Osteocyte (in vitro differentiated cells): ENCODE results near the gene CBL. TPM values are rescaled to one million over a fixed set of nuclear protein-coding genes. Genes with fewer than 3 reads are reported as not detected.

Experiments used
- DNase-seq: peaks from one replicate; pipeline ENCODE4 v3.0.0; 2021; ENCODE audit warnings: mixed read lengths; ENCODE audit not compliant: unreplicated experiment; ENCODE audit errors: extremely low spot score
- H3K27ac Mint-ChIP-seq: one replicate; pipeline ENCODE4 v1.8.0; 2021; ENCODE audit warnings: mild to moderate bottlenecking, mixed read lengths; ENCODE audit not compliant: unreplicated experiment
- H3K27me3 Mint-ChIP-seq: one replicate; pipeline ENCODE4 v1.8.0; 2021; ENCODE audit warnings: mixed read lengths; ENCODE audit not compliant: unreplicated experiment
- H3K36me3 Mint-ChIP-seq: one replicate; pipeline ENCODE4 v1.8.0; 2021; ENCODE audit warnings: mixed read lengths; ENCODE audit not compliant: unreplicated experiment
- H3K4me1 Mint-ChIP-seq: one replicate; pipeline ENCODE4 v1.8.0; 2021; ENCODE audit warnings: mixed read lengths; ENCODE audit not compliant: unreplicated experiment
- H3K4me3 Mint-ChIP-seq: one replicate; pipeline ENCODE4 v1.8.0; 2021; ENCODE audit warnings: mild to moderate bottlenecking, moderate library complexity, mixed read lengths; ENCODE audit not compliant: unreplicated experiment
- H3K9me3 Mint-ChIP-seq: one replicate; pipeline ENCODE4 v1.8.0; 2021; ENCODE audit warnings: mixed read lengths; ENCODE audit not compliant: unreplicated experiment
- CTCF ChIP-seq: fragments of 200-600 bp; sonication (generic); IDR thresholded peaks from 2 replicates; pipeline ENCODE4 v1.5.0; 2021; ENCODE audit warnings: antibody characterized with exemption, mild to moderate bottlenecking, moderate library complexity
- total RNA-seq: library from RNA; stranded (reverse); gene quantifications from 2 replicates; pipeline ENCODE4 v1.2.1, GENCODE V29; 2021

CBL gene
- total RNA-seq, 1 donor from 2014 or later: 20.8 TPM

GRCh38 chr11:119266063-119266462 lies 59.9 kb downstream of the CBL start:
- Mint-ChIP-seq H3K36me3 (no peaks in the 10 kb centered on the region), H3K4me3 (no peak overlapping the region), H3K27ac (no peak overlapping the region), H3K9me3 (no peaks in the 10 kb centered on the region), H3K27me3 (no peaks in the 10 kb centered on the region), H3K4me1 (no peaks in the 10 kb centered on the region)
- DNase-seq: no peak
- no peak for TF ChIP-seq CTCF

- TF ChIP-seq CTCF: no peak
- DNase-seq: no peak
- Mint-ChIP-seq H3K4me1 (no peaks in the 10 kb centered on the region), H3K36me3 (no peaks in the 10 kb centered on the region), H3K27ac (no peak overlapping the region), H3K9me3 (no peaks in the 10 kb centered on the region), H3K4me3 (no peak overlapping the region), H3K27me3 (no peaks in the 10 kb centered on the region)
Observed at GRCh38 chr11:119266517-119267255, 60.5 kb downstream of the CBL start.

- H3K4me3 Mint-ChIP-seq: no peak overlapping the region
- no peaks in the 10 kb centered on the region for H3K9me3 Mint-ChIP-seq
- no peaks in the 10 kb centered on the region for H3K4me1 Mint-ChIP-seq
- H3K36me3 Mint-ChIP-seq: no peaks in the 10 kb centered on the region
- H3K27me3 Mint-ChIP-seq: no peaks in the 10 kb centered on the region
- no peak for TF ChIP-seq CTCF
- no peak overlapping the region for H3K27ac Mint-ChIP-seq
- no peak for DNase-seq
Observed at GRCh38 chr11:119267645-119268044, 61.5 kb downstream of the CBL start.

- H3K27ac Mint-ChIP-seq: no peak overlapping the region
Observed at GRCh38 chr11:119273721-119274120, 67.6 kb downstream of the CBL start.

More at GRCh38 chr11:119273721-119274120, 67.6 kb downstream of the CBL start:
- Mint-ChIP-seq H3K36me3 (peaks cover 26% of the 10 kb centered on the region), H3K9me3 (no peaks in the 10 kb centered on the region), H3K4me3 (no peak overlapping the region), H3K27me3 (no peaks in the 10 kb centered on the region), H3K4me1 (no peaks in the 10 kb centered on the region)
- no peak for TF ChIP-seq CTCF
- DNase-seq: no peak
